GM23338 (cell line): Measurements from ENCODE around the gene METTL24.

Experiments
- CREB1 ChIP-seq: fragments of 250-450 bp; sonication (Bioruptor Pico); IDR thresholded peaks from 2 replicates; pipeline ENCODE4 v1.5.0; 2020; ENCODE audit warnings: low read depth, mild to moderate bottlenecking, moderate library complexity
- CTCF ChIP-seq, 2 experiments: fragments of 200-600 bp in 1 of 2; sonication (generic) in 1 of 2; conservative IDR thresholded peaks; 2 replicates each; pipeline versions ENCODE4 v1.5.1 to v1.6.1; 2016 to 2017; ENCODE audit warnings: antibody characterized with exemption in 2 of 2, low read depth in 2 of 2, mild to moderate bottlenecking in 2 of 2, moderate library complexity in 1 of 2
- EZH2 ChIP-seq: fragments of 200-600 bp; sonication (generic); IDR thresholded peaks from one replicate; pipeline ENCODE4 v1.8.0; 2017; ENCODE audit warnings: antibody characterized with exemption, mild to moderate bottlenecking, low read depth; ENCODE audit not compliant: unreplicated experiment
- EZH2phosphoT487 ChIP-seq: fragments of 200-600 bp; sonication (generic); IDR thresholded peaks from one replicate; pipeline ENCODE4 v1.8.1; 2018; ENCODE audit warnings: antibody characterized with exemption; ENCODE audit not compliant: unreplicated experiment
- JUNB ChIP-seq: IDR thresholded peaks from one replicate; pipeline ENCODE4 v1.6.1; 2016; ENCODE audit warnings: antibody characterized with exemption; ENCODE audit not compliant: unreplicated experiment
- NANOG ChIP-seq: IDR thresholded peaks from 2 replicates; pipeline ENCODE4 v1.6.1; 2016; ENCODE audit warnings: antibody characterized with exemption, borderline replicate concordance
- POLR2AphosphoS5 ChIP-seq: IDR thresholded peaks from 2 replicates; pipeline ENCODE4 v1.6.1; 2016; ENCODE audit warnings: antibody characterized with exemption, low read depth
- REST ChIP-seq: IDR thresholded peaks from one replicate; pipeline ENCODE4 v1.6.1; 2018; ENCODE audit warnings: antibody characterized with exemption; ENCODE audit not compliant: unreplicated experiment
- STAT1 ChIP-seq: IDR thresholded peaks from one replicate; pipeline ENCODE4 v1.6.1; 2016; ENCODE audit warnings: antibody characterized with exemption; ENCODE audit not compliant: unreplicated experiment
- ZNF114 ChIP-seq: fragments of 250-450 bp; sonication (Bioruptor Pico); IDR thresholded peaks from 2 replicates; pipeline ENCODE4 v1.5.0; 2020; ENCODE audit warnings: mild to moderate bottlenecking, moderate library complexity

- TF ChIP-seq POLR2AphosphoS5 (no peak), STAT1 (no peak), CTCF (conservative IDR thresholded peaks at IDR 0.05; ENCODE audit: low read depth in 2 of 2) (no peak), CREB1 (no peak), REST (no peak), EZH2 (no peak), EZH2phosphoT487 (no peak), ZNF114 (CRISPR knock-in tag) (no peak), NANOG (no peak), JUNB (no peak)
Measured at GRCh38 chr6:110352563-110353262, 5.4 kb downstream of the METTL24 start.
